Ovary (tissue), 3 donors: Measurements from ENCODE around the gene C19orf12.

ENCODE experiments used
- CTCF ChIP-seq, 3 donors: fragments of 450-650 bp in 2 of 3; fragments of 200-600 bp in 1 of 3; IDR thresholded peaks; one replicate each; pipeline versions ENCODE4 v1.5.1 to v1.8.0; 2016 to 2022; ENCODE audit warnings: antibody characterized with exemption in 3 of 3, mild to moderate bottlenecking in 1 of 3
- EP300 ChIP-seq: sonication (generic); formaldehyde crosslinking; IDR thresholded peaks from one replicate; pipeline ENCODE4 v1.6.1; 2017; ENCODE audit warnings: antibody characterized with exemption
- POLR2A ChIP-seq: fragments of 450-650 bp; IDR thresholded peaks from one replicate; pipeline ENCODE4 v1.6.1; 2017; ENCODE audit warnings: antibody characterized with exemption, mild to moderate bottlenecking, moderate library complexity
- donor health status: DM: no; HTN: no; CAD: no.

GRCh38 chr19:29651622-29652394, 63.3 kb downstream of the C19orf12 start:
- TF ChIP-seq CTCF (IDR thresholded peaks at IDR 0.05): no peak
- TF ChIP-seq POLR2A: no peak
- TF ChIP-seq EP300: no peak
